Measurements from ENCODE around the gene TUBA1C. TPM values are rescaled to one million over a fixed set of nuclear protein-coding genes. Genes with fewer than 3 reads are reported as not detected.

The TUBA1C gene
- total RNA-seq, 1 experiment from 2014 or later, result 132 TPM

GRCh38 chr12:49228653-49229052 lies 36.2 kb upstream of the TUBA1C start:
- H3K9me3 ChIP-seq (ENCODE audit: low read length), result no peaks in the 10 kb centered on the region
- H3K27ac ChIP-seq (ENCODE audit: low read length), result no peak overlapping the region
- peaks cover 13% of the 10 kb centered on the region for H3K4me1 ChIP-seq (ENCODE audit: low read length)
- H3K4me2 ChIP-seq (ENCODE audit: low read depth, low read length, poor library complexity, severe bottlenecking), result peak overlapping the region; percentile 34
- H3K9ac ChIP-seq (ENCODE audit: low read length), result no peak overlapping the region
- no peaks in the 10 kb centered on the region for H3K36me3 ChIP-seq (ENCODE audit: insufficient read depth, low read length)
- no peak overlapping the region for H3K4me3 ChIP-seq (ENCODE audit: low read length)
- no peaks in the 10 kb centered on the region for H4K20me1 ChIP-seq (ENCODE audit: insufficient read depth, low read depth, low read length)
- H3K9me2 ChIP-seq (replicated peaks; ENCODE audit: insufficient read depth, low read length), result no peaks in the 10 kb centered on the region
- DNase-seq, result no peak
- H3K79me2 ChIP-seq (ENCODE audit: low read length), result no peaks in the 10 kb centered on the region
- H3K27me3 ChIP-seq (ENCODE audit: low read length), result no peaks in the 10 kb centered on the region
- H2AFZ ChIP-seq (ENCODE audit: low read length), result no peak overlapping the region

GRCh38 chr12:49230176-49230804 lies 34.6 kb upstream of the TUBA1C start:
- Histone ChIP-seq H3K4me2 (ENCODE audit: low read depth, low read length, poor library complexity, severe bottlenecking) (no peak overlapping the region), H4K20me1 (ENCODE audit: insufficient read depth, low read depth, low read length) (no peaks in the 10 kb centered on the region), H3K4me1 (ENCODE audit: low read length) (peaks cover 15% of the 10 kb centered on the region), H3K27me3 (ENCODE audit: low read length) (no peaks in the 10 kb centered on the region), H3K4me3 (ENCODE audit: low read length) (no peak overlapping the region), H3K27ac (ENCODE audit: low read length) (no peak overlapping the region), H3K9me3 (ENCODE audit: low read length) (no peaks in the 10 kb centered on the region), H3K9ac (ENCODE audit: low read length) (no peak overlapping the region), H2AFZ (ENCODE audit: low read length) (no peak overlapping the region), H3K9me2 (replicated peaks; ENCODE audit: insufficient read depth, low read length) (no peaks in the 10 kb centered on the region), H3K36me3 (ENCODE audit: insufficient read depth, low read length) (no peaks in the 10 kb centered on the region), H3K79me2 (ENCODE audit: low read length) (no peaks in the 10 kb centered on the region)
- DNase-seq, result no peak

- Histone ChIP-seq H3K27me3 (ENCODE audit: low read length) (no peaks in the 10 kb centered on the region), H3K9me2 (replicated peaks; ENCODE audit: insufficient read depth, low read length) (no peaks in the 10 kb centered on the region), H3K4me3 (ENCODE audit: low read length) (no peak overlapping the region), H3K4me2 (ENCODE audit: low read depth, low read length, poor library complexity, severe bottlenecking) (no peak overlapping the region), H4K20me1 (ENCODE audit: insufficient read depth, low read depth, low read length) (no peaks in the 10 kb centered on the region), H3K4me1 (ENCODE audit: low read length) (peaks cover 15% of the 10 kb centered on the region), H3K36me3 (ENCODE audit: insufficient read depth, low read length) (no peaks in the 10 kb centered on the region), H3K9ac (ENCODE audit: low read length) (no peak overlapping the region), H3K9me3 (ENCODE audit: low read length) (no peaks in the 10 kb centered on the region), H3K27ac (ENCODE audit: low read length) (no peak overlapping the region), H3K79me2 (ENCODE audit: low read length) (no peaks in the 10 kb centered on the region), H2AFZ (ENCODE audit: low read length) (no peak overlapping the region)
- no peak for DNase-seq
These were observed 34.1 kb upstream of the TUBA1C start for GRCh38 chr12:49230805-49231194.

- H3K79me2 ChIP-seq (ENCODE audit: low read length), result no peaks in the 10 kb centered on the region
- H2AFZ ChIP-seq (ENCODE audit: low read length), result no peak overlapping the region
- H3K36me3 ChIP-seq (ENCODE audit: insufficient read depth, low read length), result no peaks in the 10 kb centered on the region
- H3K27me3 ChIP-seq (ENCODE audit: low read length), result no peaks in the 10 kb centered on the region
- H3K27ac ChIP-seq (ENCODE audit: low read length), result no peak overlapping the region
- no peaks in the 10 kb centered on the region for H3K9me2 ChIP-seq (replicated peaks; ENCODE audit: insufficient read depth, low read length)
- no peaks in the 10 kb centered on the region for H3K9me3 ChIP-seq (ENCODE audit: low read length)
- H3K9ac ChIP-seq (ENCODE audit: low read length), result no peak overlapping the region
- no peak overlapping the region for H3K4me2 ChIP-seq (ENCODE audit: low read depth, low read length, poor library complexity, severe bottlenecking)
- H3K4me1 ChIP-seq (ENCODE audit: low read length), result peaks cover 15% of the 10 kb centered on the region
- H4K20me1 ChIP-seq (ENCODE audit: insufficient read depth, low read depth, low read length), result no peaks in the 10 kb centered on the region
- H3K4me3 ChIP-seq (ENCODE audit: low read length), result no peak overlapping the region
- DNase-seq, result no peak
These were observed 32.8 kb upstream of the TUBA1C start for GRCh38 chr12:49231878-49232655.

GRCh38 chr12:49232940-49233841 lies 31.7 kb upstream of the TUBA1C start:
- H3K4me1 ChIP-seq (ENCODE audit: low read length), result peaks cover 9% of the 10 kb centered on the region
- no peak for DNase-seq
- no peak overlapping the region for H3K4me2 ChIP-seq (ENCODE audit: low read depth, low read length, poor library complexity, severe bottlenecking)
- H3K4me3 ChIP-seq (ENCODE audit: low read length), result no peak overlapping the region
- H3K27ac ChIP-seq (ENCODE audit: low read length), result no peak overlapping the region
- no peaks in the 10 kb centered on the region for H3K36me3 ChIP-seq (ENCODE audit: insufficient read depth, low read length)
- H3K27me3 ChIP-seq (ENCODE audit: low read length), result no peaks in the 10 kb centered on the region
- no peaks in the 10 kb centered on the region for H4K20me1 ChIP-seq (ENCODE audit: insufficient read depth, low read depth, low read length)
- H3K9me3 ChIP-seq (ENCODE audit: low read length), result no peaks in the 10 kb centered on the region
- no peaks in the 10 kb centered on the region for H3K79me2 ChIP-seq (ENCODE audit: low read length)
- H3K9me2 ChIP-seq (replicated peaks; ENCODE audit: insufficient read depth, low read length), result no peaks in the 10 kb centered on the region
- H2AFZ ChIP-seq (ENCODE audit: low read length), result no peak overlapping the region
- H3K9ac ChIP-seq (ENCODE audit: low read length), result no peak overlapping the region

GRCh38 chr12:49233842-49234526 lies 30.9 kb upstream of the TUBA1C start:
- Histone ChIP-seq H2AFZ (ENCODE audit: low read length) (peak overlapping the region; percentile 84; the same call in 1 of the 2 replicates), H3K4me1 (ENCODE audit: low read length) (peaks cover 3% of the 10 kb centered on the region; the same call in 1 of the 2 replicates), H3K9me3 (ENCODE audit: low read length) (no peaks in the 10 kb centered on the region), H3K27me3 (ENCODE audit: low read length) (no peaks in the 10 kb centered on the region), H3K9ac (ENCODE audit: low read length) (peak overlapping the region; percentile 26; the same call in 1 of the 2 replicates), H3K27ac (ENCODE audit: low read length) (no peak overlapping the region), H3K4me2 (ENCODE audit: low read depth, low read length, poor library complexity, severe bottlenecking) (peak overlapping the region; percentile 96), H3K36me3 (ENCODE audit: insufficient read depth, low read length) (no peaks in the 10 kb centered on the region), H3K79me2 (ENCODE audit: low read length) (no peaks in the 10 kb centered on the region), H3K9me2 (replicated peaks; ENCODE audit: insufficient read depth, low read length) (no peaks in the 10 kb centered on the region), H3K4me3 (ENCODE audit: low read length) (no peak overlapping the region), H4K20me1 (ENCODE audit: insufficient read depth, low read depth, low read length) (no peaks in the 10 kb centered on the region)
- DNase-seq, result no peak

- Histone ChIP-seq H3K9me2 (replicated peaks; ENCODE audit: insufficient read depth, low read length) (no peaks in the 10 kb centered on the region), H3K4me3 (ENCODE audit: low read length) (no peak overlapping the region), H3K9me3 (ENCODE audit: low read length) (no peaks in the 10 kb centered on the region), H3K4me1 (ENCODE audit: low read length) (peaks cover 3% of the 10 kb centered on the region; the same call in 1 of the 2 replicates), H3K79me2 (ENCODE audit: low read length) (no peaks in the 10 kb centered on the region), H3K27ac (ENCODE audit: low read length) (no peak overlapping the region), H3K27me3 (ENCODE audit: low read length) (no peaks in the 10 kb centered on the region), H2AFZ (ENCODE audit: low read length) (no peak overlapping the region), H3K36me3 (ENCODE audit: insufficient read depth, low read length) (no peaks in the 10 kb centered on the region), H4K20me1 (ENCODE audit: insufficient read depth, low read depth, low read length) (no peaks in the 10 kb centered on the region), H3K4me2 (ENCODE audit: low read depth, low read length, poor library complexity, severe bottlenecking) (no peak overlapping the region), H3K9ac (ENCODE audit: low read length) (no peak overlapping the region)
- DNase-seq, result no peak
These were observed 28.5 kb upstream of the TUBA1C start for GRCh38 chr12:49236423-49236822.

All from Karpas-422 (cell line).